DND-41 (cell line): ENCODE measurements around the gene DEFB110.

Experiments
- ATAC-seq: fragments of 200-7000 bp; cut with Tn5 transposase; 3 replicates; pipeline ENCODE4 v1.9.1; 2021; ENCODE audit warnings: low read depth; ENCODE audit not compliant: insufficient read depth
- DNase-seq: peaks from one replicate; pipeline ENCODE4 v3.0.0-alpha.2; 2020
- H2AFZ ChIP-seq: 2 replicates; pipeline ENCODE4 v1.6.0; 2012; ENCODE audit warnings: low read depth, low read length
- H3K27ac ChIP-seq: 2 replicates; pipeline ENCODE4 v1.5.1; 2012; ENCODE audit warnings: low read length, inconsistent platforms
- H3K27me3 ChIP-seq: fragments of 200-600 bp; sonication (generic); 2 replicates; pipeline ENCODE4 v1.6.0; 2012; ENCODE audit warnings: low read length, mild to moderate bottlenecking, inconsistent platforms; ENCODE audit not compliant: insufficient read depth, poor library complexity
- H3K36me3 ChIP-seq: 2 replicates; pipeline ENCODE4 v1.5.1; 2012; ENCODE audit warnings: low read length, inconsistent platforms; ENCODE audit not compliant: insufficient read depth
- H3K4me1 ChIP-seq: 2 replicates; pipeline ENCODE4 v1.5.1; 2012; ENCODE audit warnings: mild to moderate bottlenecking, low read length; ENCODE audit not compliant: insufficient read depth
- H3K4me2 ChIP-seq: 2 replicates; pipeline ENCODE4 v1.6.0; 2012; ENCODE audit warnings: mild to moderate bottlenecking, moderate library complexity, low read length, inconsistent platforms; ENCODE audit not compliant: insufficient read depth
- H3K4me3 ChIP-seq, 2 experiments: fragments of 200-600 bp in 1 of 2; shearing (Covaris generic) in 1 of 2; 2 replicates each; pipeline ENCODE4 v1.5.1; 2012 to 2016; ENCODE audit warnings: inconsistent platforms in 2 of 2, low read length in 2 of 2, mild to moderate bottlenecking in 2 of 2, low read depth in 1 of 2, moderate library complexity in 1 of 2
- H3K79me2 ChIP-seq: 2 replicates; pipeline ENCODE4 v1.6.0; 2012; ENCODE audit warnings: low read length, inconsistent platforms; ENCODE audit not compliant: insufficient read depth
- H3K9ac ChIP-seq: 2 replicates; pipeline ENCODE4 v1.6.0; 2012; ENCODE audit warnings: low read depth, mild to moderate bottlenecking, inconsistent platforms, low read length, moderate library complexity
- H3K9me3 ChIP-seq: 2 replicates; pipeline ENCODE4 v1.5.1; 2012; ENCODE audit warnings: low read length, moderate library complexity, mild to moderate bottlenecking, inconsistent platforms; ENCODE audit not compliant: insufficient read depth, severe bottlenecking
- H4K20me1 ChIP-seq: 2 replicates; pipeline ENCODE4 v1.6.0; 2012; ENCODE audit warnings: low read length; ENCODE audit not compliant: insufficient read depth
- CTCF ChIP-seq: IDR thresholded peaks from 2 replicates; pipeline ENCODE4 v1.5.1; 2012; ENCODE audit warnings: borderline replicate concordance, low read length, moderate library complexity, mild to moderate bottlenecking; ENCODE audit not compliant: poor library complexity, severe bottlenecking; ENCODE audit errors: extremely low read depth
- EZH2 ChIP-seq: IDR thresholded peaks from 3 replicates; pipeline ENCODE4 v1.6.1; 2012; ENCODE audit warnings: borderline replicate concordance, low read depth, mild to moderate bottlenecking, moderate library complexity, low read length, inconsistent platforms; ENCODE audit not compliant: severe bottlenecking

The DEFB110 gene

GRCh38 chr6:49978332-49979226 is 43.2 kb downstream of the DEFB110 start:
- H3K9ac ChIP-seq: no peak overlapping the region
- no peaks in the 10 kb centered on the region for H4K20me1 ChIP-seq
- H3K36me3 ChIP-seq: no peaks in the 10 kb centered on the region
- H3K79me2 ChIP-seq: no peaks in the 10 kb centered on the region
- no peak for TF ChIP-seq CTCF
- no peak for TF ChIP-seq EZH2
- H3K4me3 ChIP-seq: peak overlapping the region in 1 of 2 experiments; percentile 50; a peak in 3 of 4 replicates
- 0 out of 2 replicates have a peak overlapping the region, but pooled peaks have one; percentile 50 for H2AFZ ChIP-seq
- H3K27ac ChIP-seq: no peak overlapping the region
- no peak for DNase-seq
- no peaks in the 10 kb centered on the region for H3K9me3 ChIP-seq
- peak overlapping the region; percentile 58 for H3K4me2 ChIP-seq
- H3K27me3 ChIP-seq: no peaks in the 10 kb centered on the region
- H3K4me1 ChIP-seq: peaks cover 4% of the 10 kb centered on the region; the same call in 1 of the 2 replicates
- ATAC-seq: peak; percentile 80

- H3K9me3 ChIP-seq: no peaks in the 10 kb centered on the region
- H4K20me1 ChIP-seq: no peaks in the 10 kb centered on the region
- ATAC-seq (no peak), DNase-seq (no peak)
- H3K4me2 ChIP-seq: no peak within 1 kb of the TSS
- H3K4me1 ChIP-seq: no peaks in the 10 kb centered on the region
- no peaks in the 10 kb centered on the region for H3K79me2 ChIP-seq
- H3K4me3 ChIP-seq: no peak within 1 kb of the TSS
- H3K27ac ChIP-seq: no peak within 1 kb of the TSS
- no peaks in the 10 kb centered on the region for H3K27me3 ChIP-seq
- no peak for TF ChIP-seq EZH2
- no peak for TF ChIP-seq CTCF
- no peak within 1 kb of the TSS for H3K9ac ChIP-seq
- no peaks in the 10 kb centered on the region for H3K36me3 ChIP-seq
- H2AFZ ChIP-seq: no peak within 1 kb of the TSS
Observed at GRCh38 chr6:49969605-49970004, 52.2 kb downstream of the DEFB110 start, which contains the start of gene DEFB113. Gene DEFB113 (minus strand): TSS chr6:49969625. CDS start chr6:49969625, 0 bp downstream.
